ENCODE results near the gene PRM1. TPM values are rescaled to one million over a fixed set of nuclear protein-coding genes. Genes with fewer than 3 reads are reported as not detected.

PRM1 gene
- polyA plus RNA-seq, 2 of the 4 experiments (the other 2 are of a cell fraction): not detected

DNA sequence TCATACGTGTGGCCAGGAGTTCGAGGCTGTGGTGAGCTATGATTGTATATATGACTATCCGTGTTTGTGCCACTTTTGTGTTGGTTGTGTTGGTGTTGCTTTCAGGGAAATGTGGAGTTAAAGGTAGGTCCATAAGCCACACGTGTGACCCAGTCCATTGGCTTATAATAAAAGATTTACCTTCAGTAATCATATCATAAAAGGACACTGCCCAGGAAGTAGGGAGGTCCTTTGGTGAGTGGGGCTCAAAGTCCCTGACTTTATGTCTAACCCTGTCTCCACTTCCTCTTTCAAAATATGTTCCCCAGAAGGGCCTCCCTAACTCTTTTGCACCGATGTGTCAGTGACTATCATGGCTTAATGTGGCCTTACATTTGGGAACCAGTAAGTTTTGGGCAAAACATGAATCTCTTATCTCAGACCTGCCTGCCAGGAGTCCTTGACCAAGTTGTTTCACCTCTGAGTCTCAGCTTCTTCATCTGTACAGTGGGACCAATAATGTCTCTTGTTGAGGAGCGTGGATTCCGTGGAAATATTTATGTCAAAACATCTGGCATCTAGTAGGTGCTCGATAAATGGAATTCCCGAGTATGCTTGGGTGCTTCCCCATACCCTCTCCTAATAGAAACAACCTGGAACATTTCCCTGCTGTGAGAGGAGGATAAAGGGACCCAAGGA, 16.8 kb downstream of the PRM1 start:
- WGBS (ENCODE audit: missing lambda C conversion rate): 55% methylated on average over 9 of the region's 9 CpGs
- H3K4me2 ChIP-seq: no peak overlapping the region
- FAIRE-seq (no peak), DNase-seq (ENCODE audit: low read depth in 1 of 2, low spot score in 1 of 2) (no peak), ATAC-seq (no peak)
- H3K27ac ChIP-seq: no peak overlapping the region
- no peaks in the 10 kb centered on the region for H3K4me1 ChIP-seq
- H3K4me3 ChIP-seq: no peak overlapping the region
- CTCF ChIA-PET: interaction anchor here (1.1 to 3.6 kb wide), 4 partner anchors 9 to 301 kb away, joined by 3 to 17 read pairs (median 6); no protein-coding TSS in a partner anchor
- no peak for TF ChIP-seq MYC (IDR thresholded peaks at IDR 0.05; ENCODE audit: borderline replicate concordance, low read length)
- POLR2A ChIA-PET: interaction anchor here (1.1 kb wide), 1 partner anchor 8 kb away, joined by 3 read pairs; the partner anchor contains the start of gene SOCS1
- no peaks in the 10 kb centered on the region for H3K9me3 ChIP-seq

DNA sequence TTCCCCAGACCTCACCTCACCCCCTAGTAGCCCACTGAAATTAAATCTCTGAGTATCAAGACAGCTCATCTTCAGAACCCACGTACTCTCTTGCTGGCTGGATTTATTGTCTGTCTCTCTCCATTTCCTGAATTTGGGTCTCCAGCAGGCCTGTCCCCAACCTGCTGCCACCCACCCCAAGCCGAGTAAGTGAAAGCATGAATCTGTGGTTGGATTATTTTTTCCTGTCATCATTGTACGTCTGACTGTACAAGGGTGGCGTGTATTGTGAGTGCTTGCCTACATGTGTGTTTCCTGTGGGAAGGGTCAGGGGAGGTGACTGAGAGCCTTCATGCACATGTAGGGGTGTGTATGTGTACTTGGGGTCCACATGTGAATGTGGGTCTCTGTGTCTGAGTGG, 17.4 kb downstream of the PRM1 start:
- no peak for FAIRE-seq
- H3K4me1 ChIP-seq: no peaks in the 10 kb centered on the region
- no peaks in the 10 kb centered on the region for H3K9me3 ChIP-seq
- DNase-seq (ENCODE audit: low read depth in 1 of 2, low spot score in 1 of 2): no peak
- ChIA-PET POLR2A (interaction anchor here (1.1 kb wide), 1 partner anchor 8 kb away, joined by 3 read pairs; the partner anchor contains the start of gene SOCS1), CTCF (interaction anchor here (0.6 to 3.6 kb wide), 5 partner anchors 8 to 300 kb away, joined by 3 to 17 read pairs (median 3); no protein-coding TSS in a partner anchor)
- H3K4me2 ChIP-seq: no peak overlapping the region
- ATAC-seq: no peak
- H3K27ac ChIP-seq: no peak overlapping the region
- WGBS (ENCODE audit: missing lambda C conversion rate): 67% methylated on average over 4 of the region's 4 CpGs
- TF ChIP-seq ZSCAN20 (CRISPR knock-in tag; IDR thresholded peaks at IDR 0.05): no peak
- TF ChIP-seq RAD21 (conservative IDR thresholded peaks at IDR 0.05 in 1 of 2, IDR thresholded peaks at IDR 0.05 in 1 of 2): no peak
- no peak for TF ChIP-seq CEBPB (IDR thresholded peaks at IDR 0.05)
- TF ChIP-seq, protein P1, sequence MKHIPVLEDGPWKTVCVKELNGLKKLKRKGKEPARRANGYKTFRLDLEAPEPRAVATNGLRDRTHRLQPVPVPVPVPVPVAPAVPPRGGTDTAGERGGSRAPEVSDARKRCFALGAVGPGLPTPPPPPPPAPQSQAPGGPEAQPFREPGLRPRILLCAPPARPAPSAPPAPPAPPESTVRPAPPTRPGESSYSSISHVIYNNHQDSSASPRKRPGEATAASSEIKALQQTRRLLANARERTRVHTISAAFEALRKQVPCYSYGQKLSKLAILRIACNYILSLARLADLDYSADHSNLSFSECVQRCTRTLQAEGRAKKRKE (CRISPR knock-in tag; IDR thresholded peaks at IDR 0.05; ENCODE audit: low read depth): no peak
- TF ChIP-seq CHD4 (IDR thresholded peaks at IDR 0.05; ENCODE audit: borderline replicate concordance): no peak
- TF ChIP-seq, protein P2, sequence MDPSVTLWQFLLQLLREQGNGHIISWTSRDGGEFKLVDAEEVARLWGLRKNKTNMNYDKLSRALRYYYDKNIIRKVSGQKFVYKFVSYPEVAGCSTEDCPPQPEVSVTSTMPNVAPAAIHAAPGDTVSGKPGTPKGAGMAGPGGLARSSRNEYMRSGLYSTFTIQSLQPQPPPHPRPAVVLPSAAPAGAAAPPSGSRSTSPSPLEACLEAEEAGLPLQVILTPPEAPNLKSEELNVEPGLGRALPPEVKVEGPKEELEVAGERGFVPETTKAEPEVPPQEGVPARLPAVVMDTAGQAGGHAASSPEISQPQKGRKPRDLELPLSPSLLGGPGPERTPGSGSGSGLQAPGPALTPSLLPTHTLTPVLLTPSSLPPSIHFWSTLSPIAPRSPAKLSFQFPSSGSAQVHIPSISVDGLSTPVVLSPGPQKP (IDR thresholded peaks at IDR 0.05; ENCODE audit: low read depth, low read length): no peak
- H3K4me3 ChIP-seq: no peak overlapping the region

DNA sequence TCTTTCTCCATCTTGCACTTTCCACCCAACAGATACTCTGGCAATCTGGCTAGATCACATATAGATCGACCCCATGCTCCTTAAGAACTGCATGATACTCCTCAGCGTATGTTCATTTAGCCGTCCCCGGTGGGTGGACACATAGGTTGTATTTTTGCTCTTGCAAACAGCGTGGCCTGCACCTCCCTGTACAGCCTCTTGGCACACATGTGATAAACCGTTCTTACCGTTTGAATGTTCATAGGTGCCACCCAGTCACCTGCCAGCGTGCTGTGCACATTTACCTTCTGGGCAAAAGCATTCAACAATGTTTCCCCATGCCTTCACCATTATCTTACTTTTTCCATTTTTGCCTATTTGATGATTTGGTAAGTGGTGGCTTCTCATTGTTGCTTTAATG, 18.2 kb downstream of the PRM1 start:
- no peak for FAIRE-seq
- WGBS (ENCODE audit: missing lambda C conversion rate): 66% methylated on average over 8 of the region's 8 CpGs
- H3K9me3 ChIP-seq: no peaks in the 10 kb centered on the region
- POLR2A ChIA-PET: no interaction called here
- no peak overlapping the region for H3K4me2 ChIP-seq
- H3K4me3 ChIP-seq: no peak overlapping the region
- CTCF ChIA-PET: interaction anchor here (0.6 to 12.3 kb wide), 7 partner anchors 7 to 299 kb away, joined by 3 to 364 read pairs (median 3); no protein-coding TSS in a partner anchor
- no peak overlapping the region for H3K27ac ChIP-seq
- no peak; a peak in 1 of 6 replicates for ATAC-seq
- TF ChIP-seq CBX8 (IDR thresholded peaks at IDR 0.05) (no peak), HOXB13 (CRISPR knock-in tag; IDR thresholded peaks at IDR 0.05; ENCODE audit: low read depth) (no peak), CEBPB (IDR thresholded peaks at IDR 0.05) (no peak), MAFK (IDR thresholded peaks at IDR 0.05; ENCODE audit: partially characterized antibody) (no peak), CHD4 (IDR thresholded peaks at IDR 0.05; ENCODE audit: borderline replicate concordance) (no peak), TFCP2L1 (CRISPR knock-in tag; IDR thresholded peaks at IDR 0.05) (no peak)
- TF ChIP-seq, protein P3, sequence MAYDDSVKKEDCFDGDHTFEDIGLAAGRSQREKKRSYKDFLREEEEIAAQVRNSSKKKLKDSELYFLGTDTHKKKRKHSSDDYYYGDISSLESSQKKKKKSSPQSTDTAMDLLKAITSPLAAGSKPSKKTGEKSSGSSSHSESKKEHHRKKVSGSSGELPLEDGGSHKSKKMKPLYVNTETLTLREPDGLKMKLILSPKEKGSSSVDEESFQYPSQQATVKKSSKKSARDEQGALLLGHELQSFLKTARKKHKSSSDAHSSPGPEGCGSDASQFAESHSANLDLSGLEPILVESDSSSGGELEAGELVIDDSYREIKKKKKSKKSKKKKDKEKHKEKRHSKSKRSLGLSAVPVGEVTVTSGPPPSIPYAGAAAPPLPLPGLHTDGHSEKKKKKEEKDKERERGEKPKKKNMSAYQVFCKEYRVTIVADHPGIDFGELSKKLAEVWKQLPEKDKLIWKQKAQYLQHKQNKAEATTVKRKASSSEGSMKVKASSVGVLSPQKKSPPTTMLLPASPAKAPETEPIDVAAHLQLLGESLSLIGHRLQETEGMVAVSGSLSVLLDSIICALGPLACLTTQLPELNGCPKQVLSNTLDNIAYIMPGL (CRISPR knock-in tag; IDR thresholded peaks at IDR 0.05; ENCODE audit: borderline replicate concordance): no peak
- no peak for DNase-seq (ENCODE audit: low read depth in 1 of 2, low spot score in 1 of 2)
- H3K4me1 ChIP-seq: no peaks in the 10 kb centered on the region

DNA sequence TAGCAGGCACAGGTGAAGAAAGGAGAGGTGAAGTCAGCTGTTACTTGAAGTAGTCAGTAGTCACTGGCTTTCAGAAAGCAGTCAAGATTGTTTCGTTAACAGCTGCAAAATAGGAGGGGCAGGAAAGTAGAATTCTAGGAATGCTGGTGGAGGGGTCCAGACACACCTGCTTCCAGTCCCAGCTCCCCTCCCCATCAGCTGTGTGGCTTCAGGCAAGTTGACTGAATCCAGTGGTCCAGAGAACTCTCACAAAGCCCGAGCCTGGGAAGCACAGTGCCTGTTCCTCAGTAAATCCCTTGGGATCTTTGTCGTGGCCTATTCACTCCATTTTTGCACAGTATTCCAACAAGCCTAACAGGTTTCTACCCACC, 20.5 kb downstream of the PRM1 start:
- CTCF ChIA-PET: interaction anchor here (1.1 to 12.3 kb wide), 4 partner anchors 40 to 293 kb away, joined by 3 to 364 read pairs (median 4); no protein-coding TSS in a partner anchor

More for the DNA sequence above, 20.5 kb downstream of the PRM1 start:
- no peak overlapping the region for H3K4me3 ChIP-seq
- no peak overlapping the region for H3K27ac ChIP-seq
- FAIRE-seq (no peak), ATAC-seq (no peak), DNase-seq (ENCODE audit: low read depth in 1 of 2, low spot score in 1 of 2) (no peak)
- 59% methylated on average over 3 of the region's 3 CpGs for WGBS (ENCODE audit: missing lambda C conversion rate)
- 0 out of 3 replicates have a peak, but pooled peaks cover 2% of the 10 kb centered on the region for H3K4me1 ChIP-seq
- POLR2A ChIA-PET: no interaction called here
- H3K9me3 ChIP-seq: no peaks in the 10 kb centered on the region
- no peak overlapping the region for H3K4me2 ChIP-seq
- TF ChIP-seq HOXA7 (CRISPR knock-in tag; IDR thresholded peaks at IDR 0.05) (no peak), RARB (CRISPR knock-in tag; IDR thresholded peaks at IDR 0.05) (no peak), BHLHE40 (IDR thresholded peaks at IDR 0.05; ENCODE audit: low read depth, low read length) (no peak)
